ENCODE data around the gene LTB4R2.
A peak's percentile ranks its signal among the peaks of the same experiment; 100 is the strongest.

The LTB4R2 gene

GRCh38 chr14:24270537-24271133, 39.3 kb upstream of the LTB4R2 start:
- H3K4me1 ChIP-seq (ENCODE audit: insufficient read depth, low read length): peaks cover 16% of the 10 kb centered on the region
- no peaks in the 10 kb centered on the region for H3K36me3 ChIP-seq (ENCODE audit: insufficient read depth, low read length)
- H3K9me3 ChIP-seq (ENCODE audit: control insufficient read depth, insufficient read depth, low read length): no peaks in the 10 kb centered on the region
- peak overlapping the region; percentile 77 for H3K9ac ChIP-seq (ENCODE audit: low read depth, low read length)

GRCh38 chr14:24271134-24271833, 38.7 kb upstream of the LTB4R2 start, which contains the start of gene RABGGTA:
Gene RABGGTA (minus strand): TSS chr14:24271597. CDS start chr14:24271115, 482 bp downstream.
- H3K4me1 ChIP-seq (ENCODE audit: insufficient read depth, low read length): peaks cover 16% of the 10 kb centered on the region
- H3K9me3 ChIP-seq (ENCODE audit: control insufficient read depth, insufficient read depth, low read length): no peaks in the 10 kb centered on the region
- peak within 1 kb of the TSS; percentile 77 for H3K9ac ChIP-seq (ENCODE audit: low read depth, low read length)
- no peaks in the 10 kb centered on the region for H3K36me3 ChIP-seq (ENCODE audit: insufficient read depth, low read length)

GRCh38 chr14:24271834-24272263, 38.1 kb upstream of the LTB4R2 start:
- Histone ChIP-seq H3K9ac (ENCODE audit: low read depth, low read length) (peak overlapping the region; percentile 77), H3K36me3 (ENCODE audit: insufficient read depth, low read length) (no peaks in the 10 kb centered on the region), H3K4me1 (ENCODE audit: insufficient read depth, low read length) (peaks cover 16% of the 10 kb centered on the region), H3K9me3 (ENCODE audit: control insufficient read depth, insufficient read depth, low read length) (no peaks in the 10 kb centered on the region)

- Histone ChIP-seq H3K9ac (ENCODE audit: low read depth, low read length) (no peak overlapping the region), H3K9me3 (ENCODE audit: control insufficient read depth, insufficient read depth, low read length) (no peaks in the 10 kb centered on the region), H3K4me1 (ENCODE audit: insufficient read depth, low read length) (peaks cover 16% of the 10 kb centered on the region), H3K36me3 (ENCODE audit: insufficient read depth, low read length) (no peaks in the 10 kb centered on the region)
Measured at GRCh38 chr14:24272467-24272866, 37.5 kb upstream of the LTB4R2 start.

DNA sequence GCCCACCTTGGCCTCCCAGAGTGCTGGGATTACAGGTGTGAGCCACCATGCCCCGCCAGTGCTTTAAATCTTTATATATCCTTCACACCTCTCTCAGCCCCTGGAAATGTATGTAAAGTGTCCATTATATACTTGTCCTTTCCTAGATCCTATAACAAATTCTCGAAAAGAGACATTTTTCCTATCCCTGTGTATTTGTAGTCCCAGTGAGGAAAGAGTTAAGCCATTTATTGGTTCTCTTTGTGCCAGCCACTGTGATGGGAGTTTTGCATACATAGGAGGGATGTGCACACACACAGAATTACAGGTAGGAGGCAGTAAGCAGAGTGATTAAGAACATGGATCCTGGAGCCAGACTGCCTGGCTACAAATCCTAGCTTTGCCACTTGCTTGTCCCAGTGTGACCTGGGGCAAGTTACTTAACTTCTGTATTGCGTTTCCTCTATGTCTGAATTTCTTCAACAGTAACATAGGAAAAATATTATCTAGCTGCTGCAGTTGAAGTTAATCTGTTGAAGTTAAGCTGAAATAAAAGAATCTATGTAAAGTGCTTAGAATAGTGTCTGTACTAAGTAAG, 36.4 kb upstream of the LTB4R2 start:
- H3K9me3 ChIP-seq (ENCODE audit: control insufficient read depth, insufficient read depth, low read length): no peaks in the 10 kb centered on the region
- H3K36me3 ChIP-seq (ENCODE audit: insufficient read depth, low read length): no peaks in the 10 kb centered on the region
- peaks cover 16% of the 10 kb centered on the region for H3K4me1 ChIP-seq (ENCODE audit: insufficient read depth, low read length)
- H3K9ac ChIP-seq (ENCODE audit: low read depth, low read length): no peak overlapping the region

GRCh38 chr14:24274101-24274543, 35.8 kb upstream of the LTB4R2 start:
- no peaks in the 10 kb centered on the region for H3K36me3 ChIP-seq (ENCODE audit: insufficient read depth, low read length)
- no peaks in the 10 kb centered on the region for H3K9me3 ChIP-seq (ENCODE audit: control insufficient read depth, insufficient read depth, low read length)
- 0 out of 2 replicates have a peak overlapping the region, but pooled peaks have one; percentile 4 for H3K9ac ChIP-seq (ENCODE audit: low read depth, low read length)
- peaks cover 16% of the 10 kb centered on the region for H3K4me1 ChIP-seq (ENCODE audit: insufficient read depth, low read length)

GRCh38 chr14:24277071-24277470, 32.9 kb upstream of the LTB4R2 start:
- Histone ChIP-seq H3K9me3 (ENCODE audit: control insufficient read depth, insufficient read depth, low read length) (no peaks in the 10 kb centered on the region), H3K9ac (ENCODE audit: low read depth, low read length) (no peak overlapping the region), H3K36me3 (ENCODE audit: insufficient read depth, low read length) (no peaks in the 10 kb centered on the region), H3K4me1 (ENCODE audit: insufficient read depth, low read length) (peaks cover 13% of the 10 kb centered on the region)

GRCh38 chr14:24277606-24278321, 32.2 kb upstream of the LTB4R2 start:
- no peaks in the 10 kb centered on the region for H3K36me3 ChIP-seq (ENCODE audit: insufficient read depth, low read length)
- no peaks in the 10 kb centered on the region for H3K9me3 ChIP-seq (ENCODE audit: control insufficient read depth, insufficient read depth, low read length)
- no peak overlapping the region for H3K9ac ChIP-seq (ENCODE audit: low read depth, low read length)
- peaks cover 11% of the 10 kb centered on the region for H3K4me1 ChIP-seq (ENCODE audit: insufficient read depth, low read length)

GRCh38 chr14:24278424-24278823, 31.5 kb upstream of the LTB4R2 start:
- Histone ChIP-seq H3K9ac (ENCODE audit: low read depth, low read length) (no peak overlapping the region), H3K4me1 (ENCODE audit: insufficient read depth, low read length) (peaks cover 10% of the 10 kb centered on the region), H3K9me3 (ENCODE audit: control insufficient read depth, insufficient read depth, low read length) (no peaks in the 10 kb centered on the region)

DNA sequence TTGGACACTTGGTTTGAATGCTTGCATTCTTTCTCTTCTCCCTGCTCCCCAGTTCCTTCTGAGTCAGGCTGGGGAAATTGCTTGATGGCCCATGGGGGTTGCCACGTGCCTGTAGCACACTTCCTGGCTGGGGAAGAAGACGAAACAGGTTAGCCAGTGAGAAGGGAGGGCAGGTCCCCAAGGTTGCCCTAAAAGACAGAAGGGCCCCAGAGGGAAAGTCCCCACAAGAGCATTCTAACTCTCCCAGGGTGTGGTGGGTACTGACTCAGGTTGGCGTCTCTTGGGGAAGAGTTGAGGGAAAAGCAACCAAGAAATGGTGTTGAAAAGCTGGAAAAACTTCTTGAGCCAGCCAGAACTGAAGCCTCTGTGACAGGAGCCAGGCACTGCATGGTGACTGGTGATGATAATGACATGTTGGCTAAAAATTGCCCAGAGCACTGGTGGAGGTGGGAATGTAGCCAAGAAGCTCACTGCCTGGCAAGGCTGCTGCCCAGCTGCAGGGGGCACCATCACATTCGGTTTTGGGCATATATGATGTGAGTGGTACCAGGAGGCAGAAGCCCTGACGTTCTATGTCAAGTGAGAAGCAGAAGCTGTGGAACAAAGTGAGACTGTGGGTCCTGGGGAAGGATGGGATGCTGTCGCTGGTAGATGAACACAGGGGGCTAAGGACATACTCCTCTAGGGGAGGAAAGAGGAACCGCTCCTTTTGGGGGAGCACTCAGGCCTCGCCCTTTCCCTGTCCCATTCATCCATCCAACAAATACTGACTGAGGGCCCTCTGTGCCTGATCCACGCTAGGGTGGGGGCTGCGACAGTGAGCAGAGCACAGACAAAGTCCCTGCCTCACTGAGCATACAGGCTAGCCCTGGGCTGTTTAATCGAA, 30.4 kb upstream of the LTB4R2 start:
- Histone ChIP-seq H3K9me3 (ENCODE audit: control insufficient read depth, insufficient read depth, low read length) (no peaks in the 10 kb centered on the region), H3K4me1 (ENCODE audit: insufficient read depth, low read length) (no peaks in the 10 kb centered on the region), H3K36me3 (ENCODE audit: insufficient read depth, low read length) (no peaks in the 10 kb centered on the region), H3K9ac (ENCODE audit: low read depth, low read length) (no peak overlapping the region)

More at GRCh38 chr14:24278424-24278823, 31.5 kb upstream of the LTB4R2 start:
- no peaks in the 10 kb centered on the region for H3K36me3 ChIP-seq (ENCODE audit: insufficient read depth, low read length)

- H3K9ac ChIP-seq (ENCODE audit: low read depth, low read length): no peak overlapping the region
- no peaks in the 10 kb centered on the region for H3K4me1 ChIP-seq (ENCODE audit: insufficient read depth, low read length)
- H3K36me3 ChIP-seq (ENCODE audit: insufficient read depth, low read length): no peaks in the 10 kb centered on the region
Measured at GRCh38 chr14:24280797-24281460, 29.0 kb upstream of the LTB4R2 start.

DNA sequence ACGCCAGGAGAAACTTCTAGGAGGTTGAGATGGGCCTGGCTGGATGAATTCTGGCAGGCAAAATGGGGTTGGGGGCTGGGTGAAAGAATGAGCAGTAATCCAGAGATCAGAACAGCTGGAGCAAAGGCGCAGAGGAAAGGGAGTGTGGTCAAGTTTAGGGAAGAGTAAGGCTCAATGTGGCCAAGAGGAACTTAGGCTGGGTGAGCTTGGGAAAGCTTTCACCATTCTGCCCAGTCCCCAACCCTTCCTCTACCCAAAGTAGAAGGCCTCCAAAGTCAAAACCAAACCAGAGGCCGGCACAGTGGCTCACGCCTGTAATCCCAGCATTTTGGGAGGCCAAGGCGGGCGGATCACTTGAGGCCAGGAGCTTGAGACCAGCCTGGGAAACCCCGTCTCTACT, 28.3 kb upstream of the LTB4R2 start:
- Histone ChIP-seq H3K4me1 (ENCODE audit: insufficient read depth, low read length) (no peaks in the 10 kb centered on the region), H3K9me3 (ENCODE audit: control insufficient read depth, insufficient read depth, low read length) (no peaks in the 10 kb centered on the region), H3K36me3 (ENCODE audit: insufficient read depth, low read length) (no peaks in the 10 kb centered on the region), H3K9ac (ENCODE audit: low read depth, low read length) (no peak overlapping the region)

More at GRCh38 chr14:24280797-24281460, 29.0 kb upstream of the LTB4R2 start:
- no peaks in the 10 kb centered on the region for H3K9me3 ChIP-seq (ENCODE audit: control insufficient read depth, insufficient read depth, low read length)

DNA sequence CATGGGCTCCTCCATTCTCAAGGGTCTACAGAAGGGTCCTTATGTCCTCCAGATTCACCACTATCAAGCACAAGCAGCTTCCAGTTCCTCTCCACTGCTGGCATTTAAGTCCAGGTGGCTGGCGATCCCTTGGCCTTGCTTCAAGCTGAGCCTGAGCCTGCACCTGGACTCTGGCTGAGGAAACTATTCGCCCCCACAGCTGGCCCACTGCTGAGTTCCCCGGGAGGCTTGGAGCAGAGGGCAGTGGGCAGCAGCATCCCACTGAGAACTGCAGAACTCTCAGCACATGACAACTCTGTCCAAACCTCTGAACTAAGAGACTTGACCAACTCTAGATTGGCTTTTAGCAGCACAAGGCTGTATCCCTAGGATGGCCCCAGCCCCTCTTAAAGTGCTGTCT, 27.2 kb upstream of the LTB4R2 start:
- Histone ChIP-seq H3K9me3 (ENCODE audit: control insufficient read depth, insufficient read depth, low read length) (no peaks in the 10 kb centered on the region), H3K36me3 (ENCODE audit: insufficient read depth, low read length) (no peaks in the 10 kb centered on the region), H3K4me1 (ENCODE audit: insufficient read depth, low read length) (no peaks in the 10 kb centered on the region), H3K9ac (ENCODE audit: low read depth, low read length) (no peak overlapping the region)

Data from ES-I3 (cell line).